ENCODE data around the gene OLIG3. TPM values are rescaled to one million over a fixed set of nuclear protein-coding genes. Genes with fewer than 3 reads are reported as not detected.
A peak's percentile ranks its signal among the peaks of the same experiment; 100 is the strongest.

Gene OLIG3
- total RNA-seq, 1 experiment from 2014 or later = not detected

DNA sequence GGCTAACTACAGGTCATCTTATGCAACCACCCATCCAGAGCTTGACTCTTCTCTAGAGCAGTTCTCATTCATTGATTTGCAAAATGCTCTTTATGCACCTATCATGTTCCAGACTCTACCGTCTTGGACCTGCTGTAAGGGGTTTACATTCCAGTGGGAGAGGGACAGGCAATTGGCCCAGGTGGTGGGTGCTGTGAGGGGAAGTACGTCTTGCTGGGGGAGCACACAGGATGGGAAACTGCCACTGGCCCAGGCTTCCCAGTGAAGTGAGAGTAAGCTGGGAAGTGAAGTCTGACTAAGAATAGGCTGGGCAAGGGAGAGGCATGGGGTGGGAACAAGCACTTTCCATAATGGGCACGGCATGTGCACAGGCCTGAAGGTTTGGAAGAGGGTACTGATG, 13.8 kb downstream of the OLIG3 start:
- ChIA-PET POLR2A (ENCODE audit: unreplicated experiment) (no interaction called here), CTCF (no interaction called here)
- TF ChIP-seq EZH2phosphoT487 (IDR thresholded peaks at IDR 0.05; ENCODE audit: borderline replicate concordance, low read length) (no peak), EZH2 (IDR thresholded peaks at IDR 0.05; ENCODE audit: low read length, unreplicated experiment) (no peak)
- TF ChIP-seq, protein P1, sequence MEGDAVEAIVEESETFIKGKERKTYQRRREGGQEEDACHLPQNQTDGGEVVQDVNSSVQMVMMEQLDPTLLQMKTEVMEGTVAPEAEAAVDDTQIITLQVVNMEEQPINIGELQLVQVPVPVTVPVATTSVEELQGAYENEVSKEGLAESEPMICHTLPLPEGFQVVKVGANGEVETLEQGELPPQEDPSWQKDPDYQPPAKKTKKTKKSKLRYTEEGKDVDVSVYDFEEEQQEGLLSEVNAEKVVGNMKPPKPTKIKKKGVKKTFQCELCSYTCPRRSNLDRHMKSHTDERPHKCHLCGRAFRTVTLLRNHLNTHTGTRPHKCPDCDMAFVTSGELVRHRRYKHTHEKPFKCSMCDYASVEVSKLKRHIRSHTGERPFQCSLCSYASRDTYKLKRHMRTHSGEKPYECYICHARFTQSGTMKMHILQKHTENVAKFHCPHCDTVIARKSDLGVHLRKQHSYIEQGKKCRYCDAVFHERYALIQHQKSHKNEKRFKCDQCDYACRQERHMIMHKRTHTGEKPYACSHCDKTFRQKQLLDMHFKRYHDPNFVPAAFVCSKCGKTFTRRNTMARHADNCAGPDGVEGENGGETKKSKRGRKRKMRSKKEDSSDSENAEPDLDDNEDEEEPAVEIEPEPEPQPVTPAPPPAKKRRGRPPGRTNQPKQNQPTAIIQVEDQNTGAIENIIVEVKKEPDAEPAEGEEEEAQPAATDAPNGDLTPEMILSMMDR (conservative IDR thresholded peaks at IDR 0.05; ENCODE audit: low read depth, low read length) = no peak

DNA sequence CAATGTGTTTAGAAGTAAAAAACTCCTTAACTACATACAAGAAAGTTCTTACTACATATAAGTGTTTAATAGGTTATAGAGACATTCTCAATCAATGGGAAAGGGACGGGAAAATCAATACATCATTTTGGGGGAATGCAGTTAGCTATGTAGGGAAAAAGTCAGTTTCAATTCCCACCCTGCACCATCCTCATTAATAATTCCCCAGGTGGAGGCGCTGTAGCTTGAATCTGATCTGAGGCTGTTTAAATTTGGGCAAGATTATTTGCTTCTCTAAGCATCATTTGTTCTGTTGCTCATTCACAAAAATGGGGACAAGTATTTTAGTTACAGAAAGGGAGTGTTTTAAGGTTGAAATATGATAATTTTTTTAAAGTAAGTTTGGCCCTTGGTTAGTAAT, 19.1 kb downstream of the OLIG3 start:
- TF ChIP-seq EZH2phosphoT487 (IDR thresholded peaks at IDR 0.05; ENCODE audit: borderline replicate concordance, low read length) = no peak
- TF ChIP-seq EZH2 (IDR thresholded peaks at IDR 0.05; ENCODE audit: low read length, unreplicated experiment) = no peak
- TF ChIP-seq, protein P1 (conservative IDR thresholded peaks at IDR 0.05; ENCODE audit: low read depth, low read length) = peak; percentile 37
- Histone ChIP-seq H3K9me2 (replicated peaks; ENCODE audit: low read length) (no peaks in the 10 kb centered on the region), H3K36me3 (ENCODE audit: low read depth, low read length) (no peaks in the 10 kb centered on the region), H3K27me3 (ENCODE audit: low read length) (peaks cover 72% of the 10 kb centered on the region), H3K4me3 (ENCODE audit: low read length) (no peak overlapping the region), H3K4me1 (ENCODE audit: insufficient read depth, low read length) (no peaks in the 10 kb centered on the region), H3F3A (ENCODE audit: low read length, unreplicated experiment) (no peaks in the 10 kb centered on the region), H3K79me2 (ENCODE audit: low read length) (no peaks in the 10 kb centered on the region), H3K27ac (ENCODE audit: low read length) (no peak overlapping the region), H3K4me2 (ENCODE audit: low read length) (no peak overlapping the region), H2AFZ (ENCODE audit: low read length) (no peak overlapping the region), H3K9ac (ENCODE audit: low read length) (no peak overlapping the region), H3K9me3 (ENCODE audit: low read length) (no peaks in the 10 kb centered on the region), H4K20me1 (ENCODE audit: low read length) (no peaks in the 10 kb centered on the region)
- no peak for DNase-seq
- intact Hi-C loops (cut with micrococcal nuclease) = no loop called here
- ChIA-PET POLR2A (ENCODE audit: unreplicated experiment) (no interaction called here), CTCF (no interaction called here)
- no peak for ATAC-seq
- BruUV-seq (replicated peaks) = no TSS peak

More for the DNA sequence above, 13.8 kb downstream of the OLIG3 start:
- no peak overlapping the region for H3K27ac ChIP-seq (ENCODE audit: low read length)
- intact Hi-C loops (cut with micrococcal nuclease) = no loop called here
- H3K9ac ChIP-seq (ENCODE audit: low read length) = no peak overlapping the region
- no peak for ATAC-seq
- H3K4me2 ChIP-seq (ENCODE audit: low read length) = no peak overlapping the region
- peaks cover 64% of the 10 kb centered on the region for H3K27me3 ChIP-seq (ENCODE audit: low read length)
- H3K79me2 ChIP-seq (ENCODE audit: low read length) = no peaks in the 10 kb centered on the region
- no peaks in the 10 kb centered on the region for H3F3A ChIP-seq (ENCODE audit: low read length, unreplicated experiment)
- no peaks in the 10 kb centered on the region for H3K9me2 ChIP-seq (replicated peaks; ENCODE audit: low read length)
- H3K4me1 ChIP-seq (ENCODE audit: insufficient read depth, low read length) = no peaks in the 10 kb centered on the region
- no peaks in the 10 kb centered on the region for H3K9me3 ChIP-seq (ENCODE audit: low read length)
- DNase-seq = no peak
- H3K36me3 ChIP-seq (ENCODE audit: low read depth, low read length) = no peaks in the 10 kb centered on the region
- H3K4me3 ChIP-seq (ENCODE audit: low read length) = no peak overlapping the region
- H4K20me1 ChIP-seq (ENCODE audit: low read length) = no peaks in the 10 kb centered on the region
- BruUV-seq (replicated peaks) = no TSS peak
- no peak overlapping the region for H2AFZ ChIP-seq (ENCODE audit: low read length)

DNA sequence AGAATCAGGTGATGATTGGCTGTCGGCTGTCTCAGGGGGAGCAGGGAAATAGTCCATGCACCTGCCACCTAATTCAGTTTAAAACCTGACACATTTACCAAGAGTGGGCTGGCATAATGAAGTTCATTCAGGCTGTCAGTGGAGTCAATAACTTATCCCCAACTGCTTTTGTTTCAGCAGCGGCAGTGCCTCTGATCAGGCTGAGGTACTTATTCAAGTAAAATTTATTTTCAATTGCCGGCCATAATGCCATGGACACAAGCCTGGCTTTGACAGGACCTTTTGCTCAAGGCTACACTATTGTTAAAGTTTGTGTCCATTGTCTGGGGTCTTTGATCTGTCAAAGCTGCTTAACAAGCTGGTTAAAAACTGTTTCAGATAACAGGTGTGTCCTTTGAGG, 20.6 kb downstream of the OLIG3 start:
- H3K36me3 ChIP-seq (ENCODE audit: low read depth, low read length) = no peaks in the 10 kb centered on the region
- no peaks in the 10 kb centered on the region for H3K9me3 ChIP-seq (ENCODE audit: low read length)
- no peaks in the 10 kb centered on the region for H3K9me2 ChIP-seq (replicated peaks; ENCODE audit: low read length)
- peaks cover 57% of the 10 kb centered on the region for H3K27me3 ChIP-seq (ENCODE audit: low read length)
- no peak overlapping the region for H3K27ac ChIP-seq (ENCODE audit: low read length)
- no peak overlapping the region for H2AFZ ChIP-seq (ENCODE audit: low read length)
- BruUV-seq (replicated peaks) = no TSS peak
- no peaks in the 10 kb centered on the region for H3F3A ChIP-seq (ENCODE audit: low read length, unreplicated experiment)
- no peaks in the 10 kb centered on the region for H4K20me1 ChIP-seq (ENCODE audit: low read length)
- no peak overlapping the region for H3K9ac ChIP-seq (ENCODE audit: low read length)
- no peak overlapping the region for H3K4me2 ChIP-seq (ENCODE audit: low read length)
- TF ChIP-seq EZH2 (IDR thresholded peaks at IDR 0.05; ENCODE audit: low read length, unreplicated experiment) (no peak), EZH2phosphoT487 (IDR thresholded peaks at IDR 0.05; ENCODE audit: borderline replicate concordance, low read length) (no peak)
- TF ChIP-seq, protein P1 (conservative IDR thresholded peaks at IDR 0.05; ENCODE audit: low read depth, low read length) = no peak
- ATAC-seq (no peak), DNase-seq (no peak)
- POLR2A ChIA-PET (ENCODE audit: unreplicated experiment) = no interaction called here
- CTCF ChIA-PET = no interaction called here
- no peaks in the 10 kb centered on the region for H3K79me2 ChIP-seq (ENCODE audit: low read length)
- H3K4me1 ChIP-seq (ENCODE audit: insufficient read depth, low read length) = no peaks in the 10 kb centered on the region
- intact Hi-C loops (cut with micrococcal nuclease) = no loop called here
- no peak overlapping the region for H3K4me3 ChIP-seq (ENCODE audit: low read length)
